H1 (cell line): ENCODE measurements around the gene PAEP. TPM values are rescaled to one million over a fixed set of nuclear protein-coding genes. Genes with fewer than 3 reads are reported as not detected.

ENCODE experiments used
- CTCF ChIA-PET: fragments of 300-600 bp; sonication (Branson Sonifier 250); formaldehyde crosslinking; loops from one replicate; lab custom pipeline; 2021; ENCODE audit not compliant: partially characterized antibody; lab: Charles Lee
- POLR2A ChIA-PET: fragments of 300-600 bp; sonication (Branson Sonifier 250); formaldehyde crosslinking; loops from one replicate; lab custom pipeline; 2021; ENCODE audit warnings: inconsistent platforms; ENCODE audit not compliant: partially characterized antibody; lab: Charles Lee
- DNase-seq, 2 experiments: peaks; one replicate each; pipeline versions ENCODE4 v3.0.0 to v3.0.0-alpha.2; 2010 to 2022; ENCODE audit warnings: low spot score in 2 of 2, low read depth in 1 of 2, mixed read lengths in 1 of 2
- FAIRE-seq: peaks from 2 replicates; lab custom pipeline; 2011; peaks lifted over from hg19 to GRCh38; lab: Jason Lieb, UNC
- H2AFZ ChIP-seq: 2 replicates; pipeline ENCODE4 v1.8.1; 2012; ENCODE audit warnings: low read length, inconsistent platforms
- H2AK5ac ChIP-seq: 2 replicates; pipeline ENCODE4 v1.6.1; 2013; ENCODE audit warnings: low read depth, low read length
- H2BK120ac ChIP-seq: replicated peaks from 2 replicates; pipeline ENCODE3; 2013; ENCODE audit warnings: low read depth, low read length, inconsistent platforms
- H2BK12ac ChIP-seq: 2 replicates; pipeline ENCODE4 v1.6.1; 2013; ENCODE audit warnings: low read depth, low read length
- H2BK15ac ChIP-seq: 2 replicates; pipeline ENCODE4 v1.6.1; 2013; ENCODE audit warnings: low read length
- H2BK20ac ChIP-seq: 2 replicates; pipeline ENCODE4 v1.6.1; 2013; ENCODE audit warnings: low read length
- H2BK5ac ChIP-seq: 2 replicates; pipeline ENCODE4 v1.6.1; 2013; ENCODE audit warnings: low read depth, low read length
- H3K14ac ChIP-seq: 2 replicates; pipeline ENCODE4 v1.6.1; 2013; ENCODE audit warnings: inconsistent platforms; ENCODE audit not compliant: insufficient read length
- H3K18ac ChIP-seq: 2 replicates; pipeline ENCODE4 v1.6.1; 2013; ENCODE audit warnings: low read length; ENCODE audit errors: extremely low read depth
- H3K23ac ChIP-seq: 2 replicates; pipeline ENCODE4 v1.6.1; 2013; ENCODE audit warnings: inconsistent platforms; ENCODE audit not compliant: insufficient read length
- H3K23me2 ChIP-seq: 2 replicates; pipeline ENCODE4 v1.6.1; 2013; ENCODE audit warnings: low read depth, low read length
- H3K27ac ChIP-seq: 2 replicates; pipeline ENCODE4 v1.6.1; 2011; ENCODE audit warnings: low read depth, low read length, inconsistent platforms
- H3K27me3 ChIP-seq, 4 experiments: replicated peaks in 1 of 4; 1 replicate in 1 of 4; 2 replicates in 3 of 4; pipeline versions ENCODE4 v1.6.1 to v1.8.1; 2011 to 2013; ENCODE audit warnings: low read length in 3 of 4, mild to moderate bottlenecking in 3 of 4, inconsistent platforms in 2 of 4, mixed read lengths in 2 of 4, moderate library complexity in 1 of 4; ENCODE audit not compliant: control insufficient read depth in 3 of 4, insufficient read depth in 3 of 4; ENCODE audit errors: extremely low read depth in 1 of 4
- H3K36me3 ChIP-seq, 4 experiments: 2 replicates each; pipeline versions ENCODE4 v1.6.1 to v1.8.1; 2011 to 2013; ENCODE audit warnings: mild to moderate bottlenecking in 4 of 4, low read length in 3 of 4, moderate library complexity in 2 of 4, control low read depth in 1 of 4, inconsistent platforms in 1 of 4; ENCODE audit not compliant: insufficient read depth in 4 of 4, control insufficient read depth in 2 of 4
- H3K4ac ChIP-seq: replicated peaks from 2 replicates; pipeline ENCODE3; 2013; ENCODE audit warnings: low read length, low read depth, mixed read lengths, inconsistent platforms; ENCODE audit not compliant: insufficient read length
- H3K4me1 ChIP-seq, 4 experiments: replicated peaks in 1 of 4; 1 replicate in 1 of 4; 2 replicates in 3 of 4; pipeline versions ENCODE4 v1.6.1 to v1.8.1; 2011 to 2013; ENCODE audit warnings: low read length in 3 of 4, inconsistent platforms in 2 of 4, mixed read lengths in 1 of 4; ENCODE audit not compliant: insufficient read depth in 4 of 4, control insufficient read depth in 3 of 4
- H3K4me2 ChIP-seq, 2 experiments: 2 replicates each; pipeline versions ENCODE4 v1.6.1 to v1.8.1; 2011 to 2013; ENCODE audit warnings: low read depth in 2 of 2, low read length in 2 of 2, control low read depth in 1 of 2, inconsistent platforms in 1 of 2, mild to moderate bottlenecking in 1 of 2; ENCODE audit not compliant: insufficient read depth in 1 of 2
- H3K4me3 ChIP-seq, 4 experiments: fragments of 200-600, 300-600 bp in 1 of 4; sonication (generic), shearing (Covaris generic), sonication (Bioruptor Twin) in 1 of 4; 2 replicates each; pipeline versions ENCODE4 v1.5.1 to v1.8.1; 2011 to 2016; ENCODE audit warnings: low read length in 4 of 4, low read depth in 3 of 4, control low read depth in 2 of 4, inconsistent platforms in 2 of 4, mild to moderate bottlenecking in 2 of 4, mixed read lengths in 1 of 4, moderate library complexity in 1 of 4; ENCODE audit not compliant: insufficient read depth in 2 of 4; ENCODE audit errors: extremely low read depth in 1 of 4
- H3K56ac ChIP-seq: replicated peaks from 2 replicates; pipeline ENCODE3; 2013; ENCODE audit warnings: low read depth, mild to moderate bottlenecking, mixed read lengths, low read length, inconsistent platforms; ENCODE audit not compliant: insufficient read length
- H3K79me1 ChIP-seq: 2 replicates; pipeline ENCODE4 v1.6.1; 2013; ENCODE audit warnings: low read depth, low read length, control low read depth
- H3K79me2 ChIP-seq, 2 experiments: 2 replicates each; pipeline versions ENCODE4 v1.6.1 to v1.8.1; 2012 to 2013; ENCODE audit warnings: low read length in 2 of 2, mild to moderate bottlenecking in 2 of 2, inconsistent platforms in 1 of 2; ENCODE audit not compliant: insufficient read depth in 2 of 2, control insufficient read depth in 1 of 2
- H3K9ac ChIP-seq, 4 experiments: replicated peaks in 1 of 4; 1 replicate in 1 of 4; 2 replicates in 3 of 4; pipeline versions ENCODE4 v1.6.1 to v1.8.1; 2011 to 2013; ENCODE audit warnings: low read depth in 3 of 4, low read length in 3 of 4, control low read depth in 2 of 4, mild to moderate bottlenecking in 2 of 4, moderate library complexity in 2 of 4, inconsistent platforms in 1 of 4; ENCODE audit errors: extremely low read depth in 1 of 4
- H3K9me3 ChIP-seq, 2 experiments: 2 replicates each; pipeline versions ENCODE4 v1.6.1 to v1.8.1; 2012 to 2013; ENCODE audit warnings: mild to moderate bottlenecking in 2 of 2, moderate library complexity in 2 of 2, control low read depth in 1 of 2, inconsistent platforms in 1 of 2, low read depth in 1 of 2, low read length in 1 of 2, mixed read lengths in 1 of 2; ENCODE audit not compliant: insufficient read depth in 2 of 2
- H4K20me1 ChIP-seq, 2 experiments: replicated peaks in 1 of 2; 2 replicates each; pipeline versions ENCODE3 to v1.8.1; 2011 to 2013; ENCODE audit warnings: inconsistent platforms in 2 of 2, low read length in 2 of 2, mild to moderate bottlenecking in 1 of 2; ENCODE audit not compliant: insufficient read depth in 2 of 2, control insufficient read depth in 1 of 2
- H4K5ac ChIP-seq: 2 replicates; pipeline ENCODE4 v1.6.1; 2013; ENCODE audit warnings: low read length, low read depth, mixed read lengths, inconsistent platforms; ENCODE audit not compliant: insufficient read length
- H4K8ac ChIP-seq: 2 replicates; pipeline ENCODE4 v1.8.0; 2013; ENCODE audit warnings: mild to moderate bottlenecking, moderate library complexity, low read length, inconsistent platforms; ENCODE audit not compliant: insufficient read depth; ENCODE audit errors: extremely low read depth
- H4K91ac ChIP-seq: replicated peaks from 2 replicates; pipeline ENCODE3; 2013; ENCODE audit warnings: low read length, mixed read lengths, inconsistent platforms; ENCODE audit not compliant: insufficient read length
- GTF2F1 ChIP-seq: IDR thresholded peaks from 2 replicates; pipeline ENCODE4 v1.6.1; 2012; ENCODE audit warnings: low read depth, low read length, improper control_type of control experiment, borderline replicate concordance
- TAF1 ChIP-seq: IDR thresholded peaks from 2 replicates; pipeline ENCODE4 v1.6.1; 2011; ENCODE audit warnings: mild to moderate bottlenecking, low read depth, low read length
- WGBS, 2 experiments: shearing (Covaris generic) in 1 of 2; methylation state at CpG; one replicate each; pipeline versions ENCODE4 v1.1.6 to v1.1.7; 2013 to 2015; ENCODE audit warnings: low lambda C conversion rate in 2 of 2, mixed read lengths in 2 of 2, inconsistent platforms in 1 of 2, low coverage in 1 of 2, missing lambda C conversion rate in 1 of 2; ENCODE audit not compliant: insufficient replicate concordance in 2 of 2, insufficient coverage in 1 of 2, insufficient read length in 1 of 2; ENCODE audit errors: extremely low coverage in 1 of 2, missing lambda C conversion rate in 1 of 2; 5-methylcytosine and 5-hydroxymethylcytosine counted together
- polyA plus RNA-seq, 7 experiments: library from polyadenylated mRNA; depleted of rRNA in 3 of 7; stranded (reverse) in 5 of 7; unstranded in 2 of 7; fragments of >200 nt in 5 of 7; fragments of 200-250 nt in 2 of 7; gene quantifications; 1 replicate in 5 of 7; 2 replicates in 1 of 7; 4 replicates in 1 of 7; pipeline versions ENCODE4 v1.2.1 to v1.2.3, GENCODE V29; 2011 to 2013; ENCODE audit warnings: missing spikeins in 2 of 7, mixed read lengths in 2 of 7
- total RNA-seq: library from RNA; stranded (reverse); fragmentation: NEBNext Ultra II Directional; extraction: Animal tissue kit (Norgen Biotek cat#: 25700); gene quantifications from 2 replicates; pipeline ENCODE4 v1.2.1, GENCODE V29; 2021

The PAEP gene
- total and polyA plus RNA-seq, 2 of the 8 experiments (the other 6 are each of a cell fraction or from before 2014, with no cell fraction given), result not detected

GRCh38 chr9:135551031-135551430 is 10.5 kb upstream of the PAEP start:
- no peak overlapping the region for H2BK12ac ChIP-seq
- H3K9ac ChIP-seq, result no peak overlapping the region
- no peak overlapping the region for H4K5ac ChIP-seq
- H3K4me3 ChIP-seq, result no peak overlapping the region
- H3K36me3 ChIP-seq, result no peaks in the 10 kb centered on the region
- no peak overlapping the region for H3K4ac ChIP-seq
- no peak for TF ChIP-seq TAF1
- TF ChIP-seq GTF2F1, result no peak
- TF ChIP-seq, all 59 proteins: peak for 0
- Histone ChIP-seq H2BK15ac (no peak overlapping the region), H3K27me3 (no peaks in the 10 kb centered on the region; a peak in 1 of 7 replicates), H3K79me1 (no peaks in the 10 kb centered on the region), H3K18ac (no peak overlapping the region), H3K4me2 (no peak overlapping the region), H2BK5ac (no peak overlapping the region), H4K8ac (no peak overlapping the region), H2AK5ac (no peak overlapping the region), H3K14ac (no peak overlapping the region), H4K91ac (no peak overlapping the region), H3K23ac (no peak overlapping the region), H2BK120ac (no peak overlapping the region), H3K4me1 (no peaks in the 10 kb centered on the region; a peak in 1 of 7 replicates), H2BK20ac (no peak overlapping the region), H4K20me1 (no peaks in the 10 kb centered on the region), H3K9me3 (no peaks in the 10 kb centered on the region), H2AFZ (no peak overlapping the region), H3K56ac (no peak overlapping the region), H3K23me2 (no peaks in the 10 kb centered on the region), H3K79me2 (no peaks in the 10 kb centered on the region), H3K27ac (no peak overlapping the region)
- no peak for DNase-seq
- FAIRE-seq, result no peak
- ChIA-PET POLR2A (interaction anchor here (1.9 kb wide), 1 partner anchor 45 kb away, joined by 5 read pairs; no protein-coding TSS in a partner anchor), CTCF (interaction anchor here (1.5 to 1.7 kb wide), 2 partner anchors 18 to 53 kb away, joined by 4 to 7 read pairs; no protein-coding TSS in a partner anchor)
- 91% methylated on average over 14 of the region's 14 CpGs; no CpG with 5 or more reads in 1 of the 2 experiments for WGBS, 2 experiments
